Caco-2 (cell line): Measurements from ENCODE around the gene PPP1R15B. TPM values are rescaled to one million over a fixed set of nuclear protein-coding genes. Genes with fewer than 3 reads are reported as not detected.

ENCODE experiments used
- BruUV-seq: library from RNA; stranded (reverse); fragments of 400-500 nt; replicated peaks from 2 replicates; lab custom pipeline; 2021; lab: Mats Ljungman, UMichigan
- CTCF ChIA-PET: fragments of 300-600 bp; sonication (Branson Sonifier 250); formaldehyde crosslinking; loops from one replicate; lab custom pipeline; 2022; ENCODE audit warnings: antibody characterized with exemption; lab: Charles Lee
- POLR2A ChIA-PET: fragments of 300-600 bp; sonication (Branson Sonifier 250); formaldehyde crosslinking; loops from one replicate; lab custom pipeline; 2022; ENCODE audit warnings: antibody characterized with exemption; lab: Charles Lee
- DNase-seq, 2 experiments: peaks; one replicate each; pipeline versions ENCODE4 v3.0.0 to v3.0.0-alpha.2; 2020 to 2022
- H3K27me3 ChIP-seq: replicated peaks from 2 replicates; pipeline ENCODE4 v1.6.0; 2011; ENCODE audit warnings: low read length; ENCODE audit not compliant: control insufficient read depth, insufficient read depth
- H3K36me3 ChIP-seq: 2 replicates; pipeline ENCODE4 v1.5.1; 2011; ENCODE audit warnings: low read length; ENCODE audit not compliant: control insufficient read depth, insufficient read depth
- H3K4me1 ChIP-seq: fragments of 250-450 bp; sonication (Bioruptor Pico); 2 replicates; pipeline ENCODE4 v1.5.1; 2020; ENCODE audit warnings: mild to moderate bottlenecking
- H3K4me3 ChIP-seq: 2 replicates; pipeline ENCODE4 v1.5.1; 2011; ENCODE audit warnings: low read depth, mild to moderate bottlenecking, control low read depth, low read length
- H3K9me3 ChIP-seq: fragments of 250-450 bp; sonication (Bioruptor Pico); 2 replicates; pipeline ENCODE4 v1.5.1; 2020; ENCODE audit warnings: mild to moderate bottlenecking, moderate library complexity
- H3K27ac Mint-ChIP-seq: one replicate; pipeline ENCODE4 v1.8.0; 2022; ENCODE audit warnings: mixed read lengths; ENCODE audit not compliant: unreplicated experiment
- H3K27me3 Mint-ChIP-seq: one replicate; pipeline ENCODE4 v1.8.0; 2022; ENCODE audit warnings: mixed read lengths; ENCODE audit not compliant: insufficient read depth, unreplicated experiment
- H3K36me3 Mint-ChIP-seq: one replicate; pipeline ENCODE4 v1.8.0; 2022; ENCODE audit warnings: mild to moderate bottlenecking, mixed read lengths; ENCODE audit not compliant: insufficient read depth, unreplicated experiment
- H3K4me1 Mint-ChIP-seq: one replicate; pipeline ENCODE4 v1.8.0; 2022; ENCODE audit warnings: low read depth, mixed read lengths; ENCODE audit not compliant: unreplicated experiment
- H3K4me3 Mint-ChIP-seq: one replicate; pipeline ENCODE4 v1.8.0; 2022; ENCODE audit warnings: mild to moderate bottlenecking, moderate library complexity, mixed read lengths; ENCODE audit not compliant: unreplicated experiment
- H3K9me3 Mint-ChIP-seq: one replicate; pipeline ENCODE4 v1.8.0; 2022; ENCODE audit warnings: mixed read lengths; ENCODE audit not compliant: unreplicated experiment
- intact Hi-C: fragments of 100-400 bp; cut with micrococcal nuclease; formaldehyde crosslinking; loops from one replicate; pipeline ENCODE4 v1.10.0; 2022; ENCODE audit not compliant: unreplicated experiment
- total RNA-seq: library from RNA; stranded (reverse); gene quantifications from 2 replicates; pipeline ENCODE4 v1.2.3, GENCODE V29; 2022
- TF ChIP-seq, protein P1 (sequence below), 2 experiments: fragments of 200-600 bp in 1 of 2; IDR thresholded peaks; 1 replicate in 1 of 2; 2 replicates in 1 of 2; pipeline versions ENCODE4 v1.5.1 to v1.8.0; 2011 to 2022; ENCODE audit warnings: antibody characterized with exemption in 1 of 2, control low read depth in 1 of 2, inconsistent platforms in 1 of 2, low read depth in 1 of 2, low read length in 1 of 2, mild to moderate bottlenecking in 1 of 2, moderate library complexity in 1 of 2; ENCODE audit not compliant: insufficient read depth in 1 of 2, severe bottlenecking in 1 of 2, unreplicated experiment in 1 of 2

The PPP1R15B gene
- total RNA-seq, 1 experiment from 2014 or later = 48.4 TPM

DNA sequence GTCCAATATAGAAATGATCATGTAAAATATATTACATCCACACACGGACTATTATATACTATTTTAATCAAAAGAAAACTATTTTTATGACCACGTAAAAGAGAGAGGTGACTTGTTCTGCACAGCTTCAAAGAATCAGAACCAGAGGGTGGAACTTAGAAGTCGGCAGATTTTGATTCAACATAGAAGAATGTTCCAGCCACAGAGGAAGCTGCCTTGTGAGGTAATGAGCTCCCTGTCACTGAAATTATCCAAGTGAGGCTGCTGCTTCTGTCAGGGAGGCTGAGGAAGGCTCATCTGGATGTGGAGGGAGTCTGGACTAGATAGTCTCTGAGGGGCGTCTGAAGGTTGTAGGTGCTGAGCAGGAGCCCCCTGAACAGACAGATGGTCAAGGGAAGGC lies 54.6 kb downstream of the PPP1R15B start:
- no TSS peak for BruUV-seq
- H3K36me3 Mint-ChIP-seq = no peaks in the 10 kb centered on the region
- peaks cover 8% of the 10 kb centered on the region for H3K4me1 Mint-ChIP-seq
- no peak for DNase-seq
- intact Hi-C loops = no loop called here
- Histone ChIP-seq H3K4me3 (no peak overlapping the region), H3K4me1 (peaks cover 34% of the 10 kb centered on the region), H3K27me3 (no peaks in the 10 kb centered on the region), H3K9me3 (no peaks in the 10 kb centered on the region), H3K36me3 (no peaks in the 10 kb centered on the region)
- CTCF ChIA-PET = interaction anchor here (0.7 kb wide), 1 partner anchor 9 kb away, joined by 3 read pairs; no protein-coding TSS in a partner anchor
- no peak overlapping the region for H3K4me3 Mint-ChIP-seq
- TF ChIP-seq, protein P1, sequence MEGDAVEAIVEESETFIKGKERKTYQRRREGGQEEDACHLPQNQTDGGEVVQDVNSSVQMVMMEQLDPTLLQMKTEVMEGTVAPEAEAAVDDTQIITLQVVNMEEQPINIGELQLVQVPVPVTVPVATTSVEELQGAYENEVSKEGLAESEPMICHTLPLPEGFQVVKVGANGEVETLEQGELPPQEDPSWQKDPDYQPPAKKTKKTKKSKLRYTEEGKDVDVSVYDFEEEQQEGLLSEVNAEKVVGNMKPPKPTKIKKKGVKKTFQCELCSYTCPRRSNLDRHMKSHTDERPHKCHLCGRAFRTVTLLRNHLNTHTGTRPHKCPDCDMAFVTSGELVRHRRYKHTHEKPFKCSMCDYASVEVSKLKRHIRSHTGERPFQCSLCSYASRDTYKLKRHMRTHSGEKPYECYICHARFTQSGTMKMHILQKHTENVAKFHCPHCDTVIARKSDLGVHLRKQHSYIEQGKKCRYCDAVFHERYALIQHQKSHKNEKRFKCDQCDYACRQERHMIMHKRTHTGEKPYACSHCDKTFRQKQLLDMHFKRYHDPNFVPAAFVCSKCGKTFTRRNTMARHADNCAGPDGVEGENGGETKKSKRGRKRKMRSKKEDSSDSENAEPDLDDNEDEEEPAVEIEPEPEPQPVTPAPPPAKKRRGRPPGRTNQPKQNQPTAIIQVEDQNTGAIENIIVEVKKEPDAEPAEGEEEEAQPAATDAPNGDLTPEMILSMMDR (IDR thresholded peaks at IDR 0.05; ENCODE audit: insufficient read depth in 1 of 2, low read depth in 1 of 2, low read length in 1 of 2, severe bottlenecking in 1 of 2, unreplicated experiment in 1 of 2) = no peak
- POLR2A ChIA-PET = no interaction called here
- H3K27me3 Mint-ChIP-seq = no peaks in the 10 kb centered on the region
- H3K27ac Mint-ChIP-seq = no peak overlapping the region
- H3K9me3 Mint-ChIP-seq = no peaks in the 10 kb centered on the region

DNA sequence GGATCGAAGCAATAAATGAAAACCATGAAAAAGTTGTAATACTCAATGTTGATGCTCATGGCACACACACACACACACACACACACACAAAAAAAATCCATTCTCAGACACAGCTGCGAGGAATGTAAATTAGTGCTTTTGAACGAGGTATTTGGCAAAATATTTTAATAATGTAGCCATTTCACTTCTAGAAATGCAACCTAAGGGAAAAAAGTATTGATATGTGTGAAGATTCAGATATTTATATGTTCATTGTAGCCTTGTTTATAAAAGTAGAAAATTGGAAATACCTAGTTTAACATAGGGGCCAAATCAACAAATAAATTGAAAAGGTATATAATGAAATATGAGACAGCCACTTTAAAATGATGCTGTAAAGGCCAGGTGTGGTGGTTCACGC lies 55.7 kb downstream of the PPP1R15B start:
- H3K9me3 Mint-ChIP-seq = no peaks in the 10 kb centered on the region
- TF ChIP-seq, protein P1 (IDR thresholded peaks at IDR 0.05; ENCODE audit: insufficient read depth in 1 of 2, low read depth in 1 of 2, low read length in 1 of 2, severe bottlenecking in 1 of 2, unreplicated experiment in 1 of 2) = no peak
- H3K36me3 ChIP-seq = no peaks in the 10 kb centered on the region
- no peak for DNase-seq
- H3K27me3 ChIP-seq = no peaks in the 10 kb centered on the region
- H3K4me3 ChIP-seq = no peak overlapping the region
- peaks cover 37% of the 10 kb centered on the region for H3K4me1 ChIP-seq
- peaks cover 15% of the 10 kb centered on the region for H3K4me1 Mint-ChIP-seq
- H3K9me3 ChIP-seq = no peaks in the 10 kb centered on the region
- H3K27me3 Mint-ChIP-seq = no peaks in the 10 kb centered on the region
- no TSS peak for BruUV-seq
- ChIA-PET CTCF (no interaction called here), POLR2A (no interaction called here)
- peaks cover 4% of the 10 kb centered on the region for H3K36me3 Mint-ChIP-seq
- H3K27ac Mint-ChIP-seq = no peak overlapping the region
- intact Hi-C loops = no loop called here
- H3K4me3 Mint-ChIP-seq = no peak overlapping the region

DNA sequence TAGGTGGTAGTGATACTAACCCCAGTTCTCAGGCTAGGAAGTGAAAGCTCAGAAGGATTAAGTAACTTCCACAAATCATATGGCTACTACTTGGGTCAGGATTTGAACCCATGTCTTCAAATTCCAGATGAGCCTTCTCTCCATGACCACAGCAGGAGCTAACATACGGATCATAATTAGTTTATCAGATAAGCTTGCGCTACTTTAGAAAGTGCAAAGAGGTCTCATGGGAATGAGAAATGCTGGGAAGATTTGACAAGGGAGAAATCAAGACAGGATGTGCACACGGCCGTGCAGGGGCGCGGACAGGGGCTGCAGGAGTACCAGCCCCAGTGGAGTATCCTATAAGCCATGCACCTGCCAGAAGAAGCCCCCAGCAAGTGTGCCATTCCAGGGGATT lies 57.0 kb downstream of the PPP1R15B start:
- no peaks in the 10 kb centered on the region for H3K27me3 ChIP-seq
- H3K4me3 ChIP-seq = no peak overlapping the region
- ChIA-PET POLR2A (no interaction called here), CTCF (no interaction called here)
- intact Hi-C loops = no loop called here
- no peaks in the 10 kb centered on the region for H3K27me3 Mint-ChIP-seq
- H3K36me3 Mint-ChIP-seq = peaks cover 4% of the 10 kb centered on the region
- DNase-seq = no peak
- no peaks in the 10 kb centered on the region for H3K9me3 Mint-ChIP-seq
- H3K4me1 ChIP-seq = peaks cover 37% of the 10 kb centered on the region
- TF ChIP-seq, protein P1 (IDR thresholded peaks at IDR 0.05; ENCODE audit: insufficient read depth in 1 of 2, low read depth in 1 of 2, low read length in 1 of 2, severe bottlenecking in 1 of 2, unreplicated experiment in 1 of 2) = no peak
- no peak overlapping the region for H3K27ac Mint-ChIP-seq
- BruUV-seq = no TSS peak
- H3K36me3 ChIP-seq = no peaks in the 10 kb centered on the region
- no peak overlapping the region for H3K4me3 Mint-ChIP-seq
- no peaks in the 10 kb centered on the region for H3K9me3 ChIP-seq
- peaks cover 15% of the 10 kb centered on the region for H3K4me1 Mint-ChIP-seq

Other genes with a start within 250 kb of the PPP1R15B start
- gene REN, start 245.5 kb downstream of the PPP1R15B start, total RNA-seq = not detected in 2 replicates
- gene KISS1, start 215.3 kb downstream of the PPP1R15B start, total RNA-seq = 2.9 and 3.3 TPM in 2 replicates
- gene GOLT1A, start 197.8 kb downstream of the PPP1R15B start, total RNA-seq = 20.4 and 25.9 TPM in 2 replicates
- 18.8 and 21.8 TPM in 2 replicates for gene PLEKHA6, start 51.9 kb downstream of the PPP1R15B start, total RNA-seq
- gene PIK3C2B, start 83.0 kb upstream of the PPP1R15B start, total RNA-seq = 24.7 and 28.5 TPM in 2 replicates
- 56.5 and 58.9 TPM in 2 replicates for gene MDM4, start 104.6 kb upstream of the PPP1R15B start, total RNA-seq